Neural cell (in vitro differentiated cells): ENCODE measurements around the gene IL23R. TPM values are rescaled to one million over a fixed set of nuclear protein-coding genes. Genes with fewer than 3 reads are reported as not detected.

Source experiments
- H2AFZ ChIP-seq: fragments of 200-600, 300-800 bp; sonication (generic), shearing (Covaris generic); 2 replicates; pipeline ENCODE4 v1.6.0; 2014; ENCODE audit warnings: low read depth, mild to moderate bottlenecking, antibody characterized with exemption, low read length, moderate library complexity
- H3F3A ChIP-seq: fragments of 200-600 bp; shearing (Covaris generic); 2 replicates; pipeline ENCODE4 v1.6.1; 2016; ENCODE audit warnings: mild to moderate bottlenecking, moderate library complexity, mixed read lengths, antibody characterized with exemption, low read length; ENCODE audit not compliant: insufficient read depth, poor library complexity, severe bottlenecking
- H3K27ac ChIP-seq: fragments of 200-600, 300-800 bp; sonication (generic), shearing (Covaris generic); 2 replicates; pipeline ENCODE4 v1.5.1; 2014; ENCODE audit warnings: mild to moderate bottlenecking, low read length, moderate library complexity
- H3K27me3 ChIP-seq: fragments of 300-800, 200-600 bp; sonication (generic), shearing (Covaris generic); 2 replicates; pipeline ENCODE4 v1.6.0; 2014; ENCODE audit warnings: mild to moderate bottlenecking, low read depth, low read length, moderate library complexity; ENCODE audit not compliant: insufficient read depth
- H3K36me3 ChIP-seq: fragments of 300-800, 200-600 bp; sonication (generic), shearing (Covaris generic); 2 replicates; pipeline ENCODE4 v1.5.1; 2014; ENCODE audit warnings: mild to moderate bottlenecking, antibody characterized with exemption, low read length, moderate library complexity; ENCODE audit not compliant: insufficient read depth
- H3K4me2 ChIP-seq: fragments of 300-800, 200-600 bp; sonication (generic), shearing (Covaris generic); 2 replicates; pipeline ENCODE4 v1.6.0; 2014; ENCODE audit warnings: mild to moderate bottlenecking, low read length
- H3K4me3 ChIP-seq: fragments of 300-800, 200-600 bp; sonication (generic), shearing (Covaris generic); 2 replicates; pipeline ENCODE4 v1.5.1; 2014; ENCODE audit warnings: mild to moderate bottlenecking, low read length, moderate library complexity
- H3K79me2 ChIP-seq: fragments of 200-600 bp; shearing (Covaris generic); replicated peaks from 2 replicates; pipeline ENCODE4 v1.6.0; 2014; ENCODE audit warnings: mild to moderate bottlenecking, low read length, moderate library complexity; ENCODE audit not compliant: insufficient read depth
- H3K9ac ChIP-seq: fragments of 300-800, 200-600 bp; sonication (generic), shearing (Covaris generic); 2 replicates; pipeline ENCODE4 v1.6.1; 2016; ENCODE audit warnings: mild to moderate bottlenecking, low read length, mixed read lengths
- H3K9me2 ChIP-seq: fragments of 200-600 bp; shearing (Covaris generic); 2 replicates; pipeline ENCODE4 v1.6.1; 2016; ENCODE audit warnings: mild to moderate bottlenecking, low read length, mixed read lengths; ENCODE audit not compliant: insufficient read depth
- H3K9me3 ChIP-seq: fragments of 200-600, 300-800 bp; sonication (generic), shearing (Covaris generic); 2 replicates; pipeline ENCODE4 v1.6.1; 2016; ENCODE audit warnings: mild to moderate bottlenecking, mixed run types, low read length, moderate library complexity, mixed read lengths
- H4K20me1 ChIP-seq: fragments of 200-600 bp; shearing (Covaris generic); 2 replicates; pipeline ENCODE4 v1.6.1; 2016; ENCODE audit warnings: mild to moderate bottlenecking, mixed run types; ENCODE audit not compliant: insufficient read depth
- EP300 ChIP-seq: fragments of 450-650 bp; conservative IDR thresholded peaks from 2 replicates; pipeline ENCODE4 v1.6.1; 2014; ENCODE audit warnings: antibody characterized with exemption, mild to moderate bottlenecking, moderate library complexity; ENCODE audit not compliant: poor library complexity, severe bottlenecking
- EZH2 ChIP-seq: fragments of 200-600, 300-800 bp; shearing (Covaris generic), sonication (generic); IDR thresholded peaks from 2 replicates; pipeline ENCODE4 v1.6.1; 2014; ENCODE audit warnings: antibody characterized with exemption, low read length, borderline replicate concordance, mild to moderate bottlenecking; ENCODE audit not compliant: insufficient read depth, poor library complexity, severe bottlenecking
- MXI1 ChIP-seq: fragments of 450-650 bp; conservative IDR thresholded peaks from 2 replicates; pipeline ENCODE4 v1.6.1; 2014; ENCODE audit warnings: antibody characterized with exemption, mild to moderate bottlenecking; ENCODE audit not compliant: poor library complexity, severe bottlenecking
- POLR2AphosphoS5 ChIP-seq: IDR thresholded peaks from 2 replicates; pipeline ENCODE4 v1.6.1; 2012
- RAD21 ChIP-seq: fragments of 450-650 bp; conservative IDR thresholded peaks from 2 replicates; pipeline ENCODE4 v1.6.1; 2014; ENCODE audit warnings: antibody characterized with exemption, mild to moderate bottlenecking, moderate library complexity
- SMC3 ChIP-seq: fragments of 450-650 bp; conservative IDR thresholded peaks from 2 replicates; pipeline ENCODE4 v1.6.1; 2014; ENCODE audit warnings: antibody characterized with exemption, mild to moderate bottlenecking, moderate library complexity; ENCODE audit not compliant: poor library complexity
- TAF1 ChIP-seq: IDR thresholded peaks from 2 replicates; pipeline ENCODE4 v1.6.1; 2012; ENCODE audit warnings: low read depth
- polyA plus RNA-seq: library from polyadenylated mRNA; depleted of rRNA; stranded (reverse); fragments of >200 nt; gene quantifications from 2 replicates; pipeline ENCODE4 v1.2.3, GENCODE V29; 2014
- TF ChIP-seq, protein P1 (sequence below): IDR thresholded peaks from 2 replicates; pipeline ENCODE4 v1.6.1; 2012; ENCODE audit warnings: borderline replicate concordance
- TF ChIP-seq, protein P2 (sequence below): fragments of 450-650 bp; IDR thresholded peaks from 2 replicates; pipeline ENCODE4 v1.5.1; 2014; ENCODE audit warnings: antibody characterized with exemption, mild to moderate bottlenecking, moderate library complexity; ENCODE audit not compliant: poor library complexity, severe bottlenecking

Gene IL23R
- polyA plus RNA-seq, 1 donor from 2014 or later = not detected

DNA sequence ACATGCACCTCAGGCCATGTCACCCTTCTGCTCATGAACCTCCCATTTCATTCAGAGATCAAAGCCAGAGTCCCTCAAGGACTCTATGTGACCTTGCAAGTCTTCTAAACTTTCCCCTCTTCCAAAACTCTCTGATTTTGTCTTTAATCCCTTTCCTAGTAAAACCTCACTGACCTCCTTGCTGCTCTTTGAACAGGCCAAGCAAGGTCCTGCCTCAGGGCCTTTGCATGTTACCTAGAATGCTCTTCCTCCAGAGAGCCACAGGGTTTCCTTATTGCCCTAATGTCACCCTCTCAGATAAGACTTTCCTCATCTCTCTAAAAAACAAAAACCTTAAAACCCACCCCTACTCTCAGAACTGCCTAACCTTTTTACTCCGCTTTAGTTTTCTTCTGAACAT, 26.6 kb downstream of the IL23R start:
- H3K9ac ChIP-seq = no peak overlapping the region
- H3K79me2 ChIP-seq = no peaks in the 10 kb centered on the region
- no peak overlapping the region for H3K4me3 ChIP-seq
- no peak overlapping the region for H3K4me2 ChIP-seq
- H3K27ac ChIP-seq = no peak overlapping the region
- H3K36me3 ChIP-seq = no peaks in the 10 kb centered on the region
- no peaks in the 10 kb centered on the region for H4K20me1 ChIP-seq
- H3K9me2 ChIP-seq = no peaks in the 10 kb centered on the region
- no peak overlapping the region for H2AFZ ChIP-seq
- H3K27me3 ChIP-seq = no peaks in the 10 kb centered on the region
- TF ChIP-seq EZH2 = no peak
- TF ChIP-seq EP300 = no peak
- TF ChIP-seq, protein P1, sequence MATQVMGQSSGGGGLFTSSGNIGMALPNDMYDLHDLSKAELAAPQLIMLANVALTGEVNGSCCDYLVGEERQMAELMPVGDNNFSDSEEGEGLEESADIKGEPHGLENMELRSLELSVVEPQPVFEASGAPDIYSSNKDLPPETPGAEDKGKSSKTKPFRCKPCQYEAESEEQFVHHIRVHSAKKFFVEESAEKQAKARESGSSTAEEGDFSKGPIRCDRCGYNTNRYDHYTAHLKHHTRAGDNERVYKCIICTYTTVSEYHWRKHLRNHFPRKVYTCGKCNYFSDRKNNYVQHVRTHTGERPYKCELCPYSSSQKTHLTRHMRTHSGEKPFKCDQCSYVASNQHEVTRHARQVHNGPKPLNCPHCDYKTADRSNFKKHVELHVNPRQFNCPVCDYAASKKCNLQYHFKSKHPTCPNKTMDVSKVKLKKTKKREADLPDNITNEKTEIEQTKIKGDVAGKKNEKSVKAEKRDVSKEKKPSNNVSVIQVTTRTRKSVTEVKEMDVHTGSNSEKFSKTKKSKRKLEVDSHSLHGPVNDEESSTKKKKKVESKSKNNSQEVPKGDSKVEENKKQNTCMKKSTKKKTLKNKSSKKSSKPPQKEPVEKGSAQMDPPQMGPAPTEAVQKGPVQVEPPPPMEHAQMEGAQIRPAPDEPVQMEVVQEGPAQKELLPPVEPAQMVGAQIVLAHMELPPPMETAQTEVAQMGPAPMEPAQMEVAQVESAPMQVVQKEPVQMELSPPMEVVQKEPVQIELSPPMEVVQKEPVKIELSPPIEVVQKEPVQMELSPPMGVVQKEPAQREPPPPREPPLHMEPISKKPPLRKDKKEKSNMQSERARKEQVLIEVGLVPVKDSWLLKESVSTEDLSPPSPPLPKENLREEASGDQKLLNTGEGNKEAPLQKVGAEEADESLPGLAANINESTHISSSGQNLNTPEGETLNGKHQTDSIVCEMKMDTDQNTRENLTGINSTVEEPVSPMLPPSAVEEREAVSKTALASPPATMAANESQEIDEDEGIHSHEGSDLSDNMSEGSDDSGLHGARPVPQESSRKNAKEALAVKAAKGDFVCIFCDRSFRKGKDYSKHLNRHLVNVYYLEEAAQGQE = no peak
- TF ChIP-seq TAF1 = no peak
- TF ChIP-seq RAD21 = no peak
- no peak for TF ChIP-seq MXI1
- TF ChIP-seq, protein P2, sequence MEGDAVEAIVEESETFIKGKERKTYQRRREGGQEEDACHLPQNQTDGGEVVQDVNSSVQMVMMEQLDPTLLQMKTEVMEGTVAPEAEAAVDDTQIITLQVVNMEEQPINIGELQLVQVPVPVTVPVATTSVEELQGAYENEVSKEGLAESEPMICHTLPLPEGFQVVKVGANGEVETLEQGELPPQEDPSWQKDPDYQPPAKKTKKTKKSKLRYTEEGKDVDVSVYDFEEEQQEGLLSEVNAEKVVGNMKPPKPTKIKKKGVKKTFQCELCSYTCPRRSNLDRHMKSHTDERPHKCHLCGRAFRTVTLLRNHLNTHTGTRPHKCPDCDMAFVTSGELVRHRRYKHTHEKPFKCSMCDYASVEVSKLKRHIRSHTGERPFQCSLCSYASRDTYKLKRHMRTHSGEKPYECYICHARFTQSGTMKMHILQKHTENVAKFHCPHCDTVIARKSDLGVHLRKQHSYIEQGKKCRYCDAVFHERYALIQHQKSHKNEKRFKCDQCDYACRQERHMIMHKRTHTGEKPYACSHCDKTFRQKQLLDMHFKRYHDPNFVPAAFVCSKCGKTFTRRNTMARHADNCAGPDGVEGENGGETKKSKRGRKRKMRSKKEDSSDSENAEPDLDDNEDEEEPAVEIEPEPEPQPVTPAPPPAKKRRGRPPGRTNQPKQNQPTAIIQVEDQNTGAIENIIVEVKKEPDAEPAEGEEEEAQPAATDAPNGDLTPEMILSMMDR = no peak
- TF ChIP-seq POLR2AphosphoS5 = no peak
- TF ChIP-seq SMC3 = no peak
- H3K9me3 ChIP-seq = no peaks in the 10 kb centered on the region
- H3F3A ChIP-seq = no peaks in the 10 kb centered on the region

DNA sequence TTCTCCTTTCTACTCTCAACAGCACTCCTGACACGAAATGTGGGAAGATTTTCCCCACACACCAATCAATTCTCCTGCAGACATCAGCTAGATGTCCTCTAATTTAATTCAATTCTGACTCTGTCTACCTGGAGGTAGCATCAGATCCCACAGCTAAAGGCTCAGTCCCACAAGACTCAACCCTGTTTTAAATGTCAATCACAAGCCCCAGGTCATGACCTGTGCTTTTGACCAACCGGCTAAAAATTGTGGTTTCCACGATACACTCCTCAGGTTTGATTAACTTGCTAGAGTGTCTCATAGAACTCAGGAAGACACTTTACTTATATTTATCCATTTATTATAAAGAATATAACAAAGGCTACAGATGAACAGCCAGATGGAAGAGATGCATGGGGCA, 27.4 kb downstream of the IL23R start:
- H4K20me1 ChIP-seq = no peaks in the 10 kb centered on the region
- H3K36me3 ChIP-seq = no peaks in the 10 kb centered on the region
- no peaks in the 10 kb centered on the region for H3K9me3 ChIP-seq
- no peak overlapping the region for H3K4me2 ChIP-seq
- H2AFZ ChIP-seq = no peak overlapping the region
- no peaks in the 10 kb centered on the region for H3F3A ChIP-seq
- TF ChIP-seq MXI1 (no peak), POLR2AphosphoS5 (no peak), EP300 (no peak), RAD21 (no peak), EZH2 (no peak), TAF1 (no peak), SMC3 (no peak)
- TF ChIP-seq, protein P2 = no peak
- TF ChIP-seq, protein P1 = no peak
- H3K27me3 ChIP-seq = no peaks in the 10 kb centered on the region
- no peaks in the 10 kb centered on the region for H3K9me2 ChIP-seq
- H3K4me3 ChIP-seq = no peak overlapping the region
- no peaks in the 10 kb centered on the region for H3K79me2 ChIP-seq
- no peak overlapping the region for H3K9ac ChIP-seq
- no peak overlapping the region for H3K27ac ChIP-seq
